K562 (cell line): Measurements from ENCODE around the gene NFE2. TPM values are rescaled to one million over a fixed set of nuclear protein-coding genes. Genes with fewer than 3 reads are reported as not detected.

Experiments
- ATF7 ChIP-seq: fragments of 450-650 bp; IDR thresholded peaks from 2 replicates; pipeline ENCODE4 v1.7.1; 2014; ENCODE audit warnings: mild to moderate bottlenecking, moderate library complexity
- CBX5 ChIP-seq: IDR thresholded peaks from 2 replicates; pipeline ENCODE4 v1.6.1; 2014; ENCODE audit warnings: low read depth, borderline replicate concordance
- CBX8 ChIP-seq: fragments of 200-600 bp; sonication (generic); IDR thresholded peaks from 2 replicates; pipeline ENCODE4 v1.6.1; 2012; ENCODE audit warnings: borderline replicate concordance, mixed run types, low read depth, mild to moderate bottlenecking, moderate library complexity, mixed read lengths, low read length, control low read depth, inconsistent platforms; ENCODE audit not compliant: poor library complexity, severe bottlenecking; ENCODE audit errors: extremely low read depth
- CCNT2 ChIP-seq: IDR thresholded peaks from 2 replicates; pipeline ENCODE4 v1.6.1; 2011; ENCODE audit warnings: borderline replicate concordance, low read depth, mild to moderate bottlenecking, moderate library complexity, mixed read lengths, low read length; ENCODE audit not compliant: insufficient read length; ENCODE audit errors: extremely low read depth
- DLX4 ChIP-seq: fragments of 250-450 bp; sonication (Bioruptor Pico); IDR thresholded peaks from 2 replicates; pipeline ENCODE4 v1.6.1; 2021; ENCODE audit warnings: mild to moderate bottlenecking
- EP300 ChIP-seq: IDR thresholded peaks from 2 replicates; pipeline ENCODE4 v1.6.1; 2012; ENCODE audit warnings: low read length, improper control_type of control experiment
- FOXA1 ChIP-seq: fragments of 450-650 bp; IDR thresholded peaks from 2 replicates; pipeline ENCODE4 v1.6.1; 2016; ENCODE audit warnings: mild to moderate bottlenecking, borderline replicate concordance
- GTF2A2 ChIP-seq: IDR thresholded peaks from 2 replicates; pipeline ENCODE4 v1.6.1; 2016; ENCODE audit warnings: mild to moderate bottlenecking, missing genetic modification characterization, missing compliant biosample characterization
- NBN ChIP-seq: fragments of 450-650 bp; IDR thresholded peaks from 2 replicates; pipeline ENCODE4 v1.6.1; 2016; ENCODE audit warnings: low read depth, mild to moderate bottlenecking
- PTBP1 ChIP-seq: fragments of 200-400 bp; formaldehyde crosslinking; IDR thresholded peaks from 2 replicates; pipeline ENCODE4 v1.6.1; 2017; ENCODE audit warnings: low read depth, low read length
- RFX1 ChIP-seq: fragments of 450-650 bp; IDR thresholded peaks from 2 replicates; pipeline ENCODE4 v1.6.1; 2016; ENCODE audit warnings: mild to moderate bottlenecking, moderate library complexity
- RHOXF2B ChIP-seq: fragments of 250-450 bp; sonication (Bioruptor Pico); conservative IDR thresholded peaks from 2 replicates; pipeline ENCODE4 v1.5.1; 2021
- TEAD4 ChIP-seq, 2 experiments: sonication (generic) in 1 of 2; formaldehyde crosslinking in 1 of 2; IDR thresholded peaks; 2 replicates each; pipeline versions ENCODE4 v1.6.1 to v1.8.0; 2012 to 2022; ENCODE audit warnings: borderline replicate concordance in 1 of 2, inconsistent platforms in 1 of 2, low read length in 1 of 2, mild to moderate bottlenecking in 1 of 2, missing genetic modification reagents in 1 of 2
- U2AF1 ChIP-seq: fragments of 200-400 bp; formaldehyde crosslinking; optimal IDR thresholded peaks from 2 replicates; pipeline ENCODE3; 2017; ENCODE audit warnings: mild to moderate bottlenecking, low read depth, low read length, moderate library complexity
- ZKSCAN3 ChIP-seq: fragments of 250-450 bp; sonication (Bioruptor Pico); IDR thresholded peaks from 2 replicates; pipeline ENCODE4 v1.4.0; 2020
- ZNF23 ChIP-seq: fragments of 250-450 bp; sonication (Bioruptor Pico); IDR thresholded peaks from 2 replicates; pipeline ENCODE4 v1.4.0; 2020; ENCODE audit warnings: mild to moderate bottlenecking
- ZNF347 ChIP-seq: fragments of 450-650 bp; formaldehyde crosslinking; IDR thresholded peaks from 2 replicates; pipeline ENCODE4 v1.4.0; 2020; ENCODE audit warnings: low read depth, mild to moderate bottlenecking, moderate library complexity
- ZNF507 ChIP-seq: conservative IDR thresholded peaks from 2 replicates; pipeline ENCODE4 v1.6.1; 2017; ENCODE audit warnings: missing genetic modification characterization, missing compliant biosample characterization
- ZNF589 ChIP-seq: fragments of 200-800 bp; sonication (Bioruptor generic); IDR thresholded peaks from 2 replicates; pipeline ENCODE4 v1.6.1; 2016; ENCODE audit warnings: low read depth, missing genetic modification characterization, missing compliant biosample characterization
- ZNF75A ChIP-seq: fragments of 450-650 bp; formaldehyde crosslinking; IDR thresholded peaks from 2 replicates; pipeline ENCODE4 v1.4.0; 2020; ENCODE audit warnings: mild to moderate bottlenecking
- ZNF778 ChIP-seq: fragments of 450-650 bp; formaldehyde crosslinking; IDR thresholded peaks from 2 replicates; pipeline ENCODE4 v1.4.0; 2020; ENCODE audit warnings: mild to moderate bottlenecking, moderate library complexity
- ZNF780A ChIP-seq: fragments of 250-450 bp; sonication (Bioruptor Pico); IDR thresholded peaks from 2 replicates; pipeline ENCODE4 v1.5.0; 2021; ENCODE audit warnings: mild to moderate bottlenecking
- polyA plus RNA-seq, 8 experiments: library from polyadenylated mRNA; depleted of rRNA in 4 of 8; stranded (reverse) in 5 of 8; unstranded in 3 of 8; fragments of >200 nt; fragmentation: Nextera tagmentation in 2 of 8; fragmentation: Illumina TruSeq in 1 of 8; extraction: Ambion mirVana in 2 of 8; extraction: Trizol in 1 of 8; gene quantifications; 2 replicates each; pipeline versions ENCODE4 v1.2.1 to v1.2.3, GENCODE V29; 2011 to 2014; ENCODE audit warnings: inconsistent platforms in 1 of 8, missing spikeins in 1 of 8
- total RNA-seq, 7 experiments: library from RNA; depleted of rRNA in 6 of 7; stranded (reverse); fragments of >200 nt in 6 of 7; fragmentation: Illumina TruSeq in 2 of 7; extraction: Trizol in 2 of 7; gene quantifications; 2 replicates each; pipeline versions ENCODE4 v1.2.1 to v1.2.3, GENCODE V29; 2011 to 2021; ENCODE audit warnings: low replicate concordance in 1 of 7
- TF ChIP-seq, protein P1 (sequence below): fragments of 250-450 bp; sonication (Bioruptor Pico); IDR thresholded peaks from 2 replicates; pipeline ENCODE4 v1.4.0; 2020

NFE2 gene
- total and polyA plus RNA-seq, 9 of the 15 experiments (the other 6 are each of a cell fraction or from before 2014, with no cell fraction given) = 12.3 to 282 (median 208) TPM

DNA sequence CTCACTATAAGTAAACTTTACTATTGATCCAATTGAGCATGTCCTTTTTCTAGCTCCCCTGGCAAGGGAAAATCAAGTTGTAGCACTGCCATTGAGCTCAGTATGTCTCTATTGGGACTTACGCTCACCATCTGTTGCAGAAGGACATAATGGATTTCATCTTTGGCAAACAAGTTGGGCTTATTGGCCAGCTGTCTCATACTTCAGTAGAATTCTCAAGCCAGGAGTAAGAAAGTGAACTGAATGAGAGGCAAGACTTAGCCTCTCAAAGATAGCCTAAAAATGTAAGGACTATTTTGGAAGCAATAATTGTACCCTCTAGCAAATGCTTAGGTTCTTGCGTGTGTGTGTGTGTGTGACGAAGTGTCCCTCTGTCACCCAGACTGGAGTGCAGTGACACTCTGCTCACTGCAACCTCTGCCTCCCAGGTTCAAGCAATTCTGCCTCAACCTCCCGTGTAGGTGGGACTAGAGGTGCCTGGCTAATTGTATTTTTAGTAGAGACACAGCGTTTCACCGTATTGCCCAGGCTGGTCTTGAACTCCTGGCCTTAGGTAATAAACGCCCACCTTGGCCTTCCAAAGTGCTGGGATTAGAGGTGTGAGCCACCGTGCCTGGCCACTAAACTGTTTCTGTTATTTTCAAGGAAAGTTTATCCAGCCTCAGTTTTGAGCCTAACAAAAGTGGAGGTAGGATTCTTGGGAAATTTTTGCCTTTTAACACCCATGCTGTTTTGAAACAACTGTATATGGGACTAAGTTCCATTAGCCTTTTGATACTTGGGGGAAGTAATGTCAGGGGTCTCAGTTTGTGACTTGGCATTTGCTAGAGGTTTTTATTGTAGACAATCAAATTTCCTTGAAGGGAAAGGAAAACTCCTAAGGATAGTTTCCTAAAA lies 13.3 kb downstream of the NFE2 start (continued):
- TF ChIP-seq CBX8 (no peak), ZKSCAN3 (CRISPR knock-in tag) (no peak), PTBP1 (peak; percentile 69; the same call in 1 of the 2 replicates), ZNF75A (CRISPR knock-in tag) (no peak), NBN (no peak), ZNF347 (peak; percentile 66; the same call in 1 of the 2 replicates), ZNF507 (tag) (no peak), ZNF23 (CRISPR knock-in tag) (0 out of 2 replicates have a peak, but pooled peaks have one; percentile 15), ATF7 (no peak), ZNF589 (CRISPR knock-in tag) (no peak), U2AF1 (no peak), CCNT2 (no peak), GTF2A2 (no peak; the same call in 1 of the 2 replicates), ZNF778 (CRISPR knock-in tag) (no peak), RFX1 (no peak), CBX5 (no peak), FOXA1 (no peak), RHOXF2B (CRISPR knock-in tag) (peak; percentile 4; the same call in 1 of the 2 replicates), TEAD4 (IDR thresholded peaks at IDR 0.05; ENCODE audit: low read length) (peak; percentile 20; the same call in 1 of the 2 replicates), TEAD4 (CRISPR knock-in tag; IDR thresholded peaks at IDR 0.05; ENCODE audit: borderline replicate concordance) (no peak), DLX4 (CRISPR knock-in tag) (peak; percentile 72; the same call in 1 of the 2 replicates), EP300 (no peak), ZNF780A (peak; percentile 31; the same call in 1 of the 2 replicates)
- TF ChIP-seq, protein P1, sequence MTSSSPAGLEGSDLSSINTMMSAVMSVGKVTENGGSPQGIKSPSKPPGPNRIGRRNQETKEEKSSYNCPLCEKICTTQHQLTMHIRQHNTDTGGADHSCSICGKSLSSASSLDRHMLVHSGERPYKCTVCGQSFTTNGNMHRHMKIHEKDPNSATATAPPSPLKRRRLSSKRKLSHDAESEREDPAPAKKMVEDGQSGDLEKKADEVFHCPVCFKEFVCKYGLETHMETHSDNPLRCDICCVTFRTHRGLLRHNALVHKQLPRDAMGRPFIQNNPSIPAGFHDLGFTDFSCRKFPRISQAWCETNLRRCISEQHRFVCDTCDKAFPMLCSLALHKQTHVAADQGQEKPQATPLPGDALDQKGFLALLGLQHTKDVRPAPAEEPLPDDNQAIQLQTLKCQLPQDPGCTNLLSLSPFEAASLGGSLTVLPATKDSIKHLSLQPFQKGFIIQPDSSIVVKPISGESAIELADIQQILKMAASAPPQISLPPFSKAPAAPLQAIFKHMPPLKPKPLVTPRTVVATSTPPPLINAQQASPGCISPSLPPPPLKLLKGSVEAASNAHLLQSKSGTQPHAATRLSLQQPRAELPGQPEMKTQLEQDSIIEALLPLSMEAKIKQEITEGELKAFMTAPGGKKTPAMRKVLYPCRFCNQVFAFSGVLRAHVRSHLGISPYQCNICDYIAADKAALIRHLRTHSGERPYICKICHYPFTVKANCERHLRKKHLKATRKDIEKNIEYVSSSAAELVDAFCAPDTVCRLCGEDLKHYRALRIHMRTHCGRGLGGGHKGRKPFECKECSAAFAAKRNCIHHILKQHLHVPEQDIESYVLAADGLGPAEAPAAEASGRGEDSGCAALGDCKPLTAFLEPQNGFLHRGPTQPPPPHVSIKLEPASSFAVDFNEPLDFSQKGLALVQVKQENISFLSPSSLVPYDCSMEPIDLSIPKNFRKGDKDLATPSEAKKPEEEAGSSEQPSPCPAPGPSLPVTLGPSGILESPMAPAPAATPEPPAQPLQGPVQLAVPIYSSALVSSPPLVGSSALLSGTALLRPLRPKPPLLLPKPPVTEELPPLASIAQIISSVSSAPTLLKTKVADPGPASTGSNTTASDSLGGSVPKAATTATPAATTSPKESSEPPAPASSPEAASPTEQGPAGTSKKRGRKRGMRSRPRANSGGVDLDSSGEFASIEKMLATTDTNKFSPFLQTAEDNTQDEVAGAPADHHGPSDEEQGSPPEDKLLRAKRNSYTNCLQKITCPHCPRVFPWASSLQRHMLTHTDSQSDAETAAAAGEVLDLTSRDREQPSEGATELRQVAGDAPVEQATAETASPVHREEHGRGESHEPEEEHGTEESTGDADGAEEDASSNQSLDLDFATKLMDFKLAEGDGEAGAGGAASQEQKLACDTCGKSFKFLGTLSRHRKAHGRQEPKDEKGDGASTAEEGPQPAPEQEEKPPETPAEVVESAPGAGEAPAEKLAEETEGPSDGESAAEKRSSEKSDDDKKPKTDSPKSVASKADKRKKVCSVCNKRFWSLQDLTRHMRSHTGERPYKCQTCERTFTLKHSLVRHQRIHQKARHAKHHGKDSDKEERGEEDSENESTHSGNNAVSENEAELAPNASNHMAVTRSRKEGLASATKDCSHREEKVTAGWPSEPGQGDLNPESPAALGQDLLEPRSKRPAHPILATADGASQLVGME = no peak
